Liver (tissue), 9 donors: ENCODE measurements around the gene FAM161B. TPM values are rescaled to one million over a fixed set of nuclear protein-coding genes. Genes with fewer than 3 reads are reported as not detected.

Source experiments
- DNase-seq: peaks from one replicate; pipeline ENCODE4 v3.0.0-alpha.2; 2017; ENCODE audit warnings: low spot score
- H3K27ac ChIP-seq, 2 donors: one replicate each; pipeline ENCODE4 v1.7.0; 2013; ENCODE audit warnings: inconsistent platforms in 2 of 2, low read length in 2 of 2, control low read depth in 1 of 2, low read depth in 1 of 2, mild to moderate bottlenecking in 1 of 2
- H3K27me3 ChIP-seq, 4 donors: one replicate each; pipeline versions ENCODE4 v1.6.1 to v1.7.0; 2013; ENCODE audit warnings: low read length in 3 of 4, inconsistent platforms in 1 of 4, mild to moderate bottlenecking in 1 of 4, moderate library complexity in 1 of 4; ENCODE audit not compliant: control insufficient read depth in 4 of 4, insufficient read depth in 4 of 4
- H3K36me3 ChIP-seq, 4 donors: one replicate each; pipeline versions ENCODE4 v1.6.1 to v1.7.0; 2013; ENCODE audit warnings: low read length in 3 of 4, mild to moderate bottlenecking in 3 of 4, low read depth in 1 of 4, moderate library complexity in 1 of 4; ENCODE audit not compliant: control insufficient read depth in 4 of 4, insufficient read depth in 3 of 4
- H3K4me1 ChIP-seq, 4 donors: one replicate each; pipeline versions ENCODE4 v1.6.1 to v1.7.0; 2013; ENCODE audit warnings: low read length in 3 of 4, mild to moderate bottlenecking in 3 of 4, moderate library complexity in 1 of 4; ENCODE audit not compliant: control insufficient read depth in 4 of 4, insufficient read depth in 4 of 4
- H3K4me3 ChIP-seq, 3 donors: one replicate each; pipeline versions ENCODE4 v1.6.1 to v1.7.0; 2013; ENCODE audit warnings: low read length in 3 of 3, control low read depth in 1 of 3, low read depth in 1 of 3, mild to moderate bottlenecking in 1 of 3
- H3K9ac ChIP-seq, 2 donors: one replicate each; pipeline ENCODE4 v1.7.0; 2013; ENCODE audit warnings: low read length in 2 of 2, mild to moderate bottlenecking in 2 of 2, moderate library complexity in 2 of 2, control low read depth in 1 of 2, low read depth in 1 of 2
- H3K9me3 ChIP-seq, 4 donors: one replicate each; pipeline versions ENCODE4 v1.6.1 to v1.7.0; 2013; ENCODE audit warnings: low read length in 3 of 4; ENCODE audit not compliant: control insufficient read depth in 4 of 4
- EGR1 ChIP-seq, 2 donors: IDR thresholded peaks; 2 replicates each; pipeline ENCODE4 v1.6.1; 2016 to 2018; ENCODE audit warnings: antibody characterized with exemption in 2 of 2, low read depth in 2 of 2
- FOXA1 ChIP-seq: IDR thresholded peaks from 2 replicates; pipeline ENCODE4 v1.6.1; 2016; ENCODE audit warnings: antibody characterized with exemption
- FOXA2 ChIP-seq: IDR thresholded peaks from 2 replicates; pipeline ENCODE4 v1.6.1; 2016; ENCODE audit warnings: antibody characterized with exemption
- GABPA ChIP-seq, 2 donors: IDR thresholded peaks in 1 of 2; conservative IDR thresholded peaks in 1 of 2; 2 replicates each; pipeline ENCODE4 v1.6.1; 2016; ENCODE audit warnings: antibody characterized with exemption in 2 of 2, mild to moderate bottlenecking in 1 of 2, moderate library complexity in 1 of 2
- HNF4G ChIP-seq: IDR thresholded peaks from 2 replicates; pipeline ENCODE4 v1.6.1; 2016; ENCODE audit warnings: antibody characterized with exemption
- JUND ChIP-seq, 2 donors: IDR thresholded peaks; 2 replicates each; pipeline ENCODE4 v1.6.1; 2016; ENCODE audit warnings: antibody characterized with exemption in 2 of 2
- NR2F2 ChIP-seq: IDR thresholded peaks from 2 replicates; pipeline ENCODE4 v1.6.1; 2016; ENCODE audit warnings: antibody characterized with exemption
- RAD21 ChIP-seq, 2 donors: IDR thresholded peaks; 2 replicates each; pipeline ENCODE4 v1.6.1; 2016; ENCODE audit warnings: antibody characterized with exemption in 2 of 2, mild to moderate bottlenecking in 2 of 2
- SP1 ChIP-seq: IDR thresholded peaks from 2 replicates; pipeline ENCODE4 v1.6.1; 2018; ENCODE audit warnings: antibody characterized with exemption, mild to moderate bottlenecking
- TAF1 ChIP-seq: conservative IDR thresholded peaks from 2 replicates; pipeline ENCODE4 v1.6.1; 2016; ENCODE audit warnings: antibody characterized with exemption, mild to moderate bottlenecking
- YY1 ChIP-seq: IDR thresholded peaks from 2 replicates; pipeline ENCODE4 v1.6.1; 2016; ENCODE audit warnings: antibody characterized with exemption, mild to moderate bottlenecking
- WGBS: extraction: QIAGEN DNeasy Blood & Tissue Kit; methylation state at CpG from one replicate; pipeline ENCODE4 v1.1.7; 2013; 5-methylcytosine and 5-hydroxymethylcytosine counted together
- polyA plus RNA-seq, 2 donors: library from polyadenylated mRNA; stranded (reverse) in 1 of 2; unstranded in 1 of 2; fragments of 200-250 nt in 1 of 2; fragments of >200 nt in 1 of 2; fragmentation: Nextera tagmentation in 1 of 2; extraction: Ambion mirVana in 1 of 2; gene quantifications; one replicate each; pipeline versions ENCODE4 v1.2.1 to v1.2.3, GENCODE V29; 2013 to 2015
- total RNA-seq, 2 donors: library from RNA; depleted of rRNA; stranded (reverse); fragments of >200 nt; gene quantifications; one replicate each; pipeline ENCODE4 v1.2.3, GENCODE V29; 2014
- TF ChIP-seq, protein P1 (sequence below): IDR thresholded peaks from 2 replicates; pipeline ENCODE4 v1.6.1; 2016; ENCODE audit warnings: antibody characterized with exemption
- TF ChIP-seq, protein P2 (sequence below): IDR thresholded peaks from 2 replicates; pipeline ENCODE4 v1.6.1; 2016; ENCODE audit warnings: antibody characterized with exemption
- TF ChIP-seq, protein P3 (sequence below): IDR thresholded peaks from 2 replicates; pipeline ENCODE4 v1.6.1; 2016; ENCODE audit warnings: antibody characterized with exemption, mild to moderate bottlenecking
- TF ChIP-seq, protein P4 (sequence below): fragments of 150-350 bp; IDR thresholded peaks from 2 replicates; pipeline ENCODE4 v1.5.1; 2017; ENCODE audit warnings: improper control_type of control experiment, low read depth, low read length; ENCODE audit not compliant: missing input control
- donor health status: healthy.
- donor health status: healthy.
- donor health status: healthy.
- donor health status: healthy.
- donor health status: healthy.

Gene FAM161B
- total and polyA plus RNA-seq, 4 donors, result 0.79 to 1.5 (median 1.2) TPM

DNA sequence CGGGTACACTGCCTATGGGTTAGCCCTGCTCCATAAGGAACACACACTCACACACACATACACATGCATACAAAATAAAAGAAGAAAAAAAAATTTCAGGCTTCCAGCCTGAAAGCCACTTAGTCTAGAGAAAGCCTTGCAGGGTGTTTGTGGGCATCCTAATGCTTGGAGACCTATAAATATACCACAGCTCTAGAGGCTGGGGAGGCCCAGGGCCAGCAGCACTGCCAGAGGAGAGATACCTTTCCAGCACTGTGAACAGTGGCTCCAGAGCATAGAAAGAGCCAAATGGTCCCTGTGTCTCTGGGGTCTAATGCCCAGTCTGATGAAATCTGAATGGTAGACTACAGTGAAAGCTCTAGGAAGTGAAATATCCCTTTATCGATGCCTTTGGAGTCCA is 12.9 kb downstream of the FAM161B start:
- no peak for DNase-seq
- Histone ChIP-seq H3K4me3 (no peak overlapping the region), H3K36me3 (peaks cover 0 to 36% (median 20%) of the 10 kb centered on the region in 4 donors), H3K27me3 (no peaks in the 10 kb centered on the region), H3K27ac (no peak overlapping the region), H3K4me1 (no peaks in the 10 kb centered on the region), H3K9ac (no peak overlapping the region), H3K9me3 (no peaks in the 10 kb centered on the region)
- whole genome bisulfite sequencing, result 96% methylated on average over 2 of the region's 2 CpGs
- TF ChIP-seq TAF1, result no peak
- TF ChIP-seq RAD21 (IDR thresholded peaks at IDR 0.05), result no peak
- no peak for TF ChIP-seq EGR1 (IDR thresholded peaks at IDR 0.05; ENCODE audit: low read depth in 2 of 2)
- TF ChIP-seq SP1, result no peak
- TF ChIP-seq, protein P1, sequence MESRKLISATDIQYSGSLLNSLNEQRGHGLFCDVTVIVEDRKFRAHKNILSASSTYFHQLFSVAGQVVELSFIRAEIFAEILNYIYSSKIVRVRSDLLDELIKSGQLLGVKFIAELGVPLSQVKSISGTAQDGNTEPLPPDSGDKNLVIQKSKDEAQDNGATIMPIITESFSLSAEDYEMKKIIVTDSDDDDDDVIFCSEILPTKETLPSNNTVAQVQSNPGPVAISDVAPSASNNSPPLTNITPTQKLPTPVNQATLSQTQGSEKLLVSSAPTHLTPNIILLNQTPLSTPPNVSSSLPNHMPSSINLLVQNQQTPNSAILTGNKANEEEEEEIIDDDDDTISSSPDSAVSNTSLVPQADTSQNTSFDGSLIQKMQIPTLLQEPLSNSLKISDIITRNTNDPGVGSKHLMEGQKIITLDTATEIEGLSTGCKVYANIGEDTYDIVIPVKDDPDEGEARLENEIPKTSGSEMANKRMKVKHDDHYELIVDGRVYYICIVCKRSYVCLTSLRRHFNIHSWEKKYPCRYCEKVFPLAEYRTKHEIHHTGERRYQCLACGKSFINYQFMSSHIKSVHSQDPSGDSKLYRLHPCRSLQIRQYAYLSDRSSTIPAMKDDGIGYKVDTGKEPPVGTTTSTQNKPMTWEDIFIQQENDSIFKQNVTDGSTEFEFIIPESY, result no peak
- TF ChIP-seq FOXA2, result no peak
- TF ChIP-seq HNF4G, result no peak
- TF ChIP-seq, protein P2, sequence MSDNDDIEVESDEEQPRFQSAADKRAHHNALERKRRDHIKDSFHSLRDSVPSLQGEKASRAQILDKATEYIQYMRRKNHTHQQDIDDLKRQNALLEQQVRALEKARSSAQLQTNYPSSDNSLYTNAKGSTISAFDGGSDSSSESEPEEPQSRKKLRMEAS, result no peak
- no peak for TF ChIP-seq YY1
- TF ChIP-seq FOXA1, result no peak
- TF ChIP-seq, protein P3, sequence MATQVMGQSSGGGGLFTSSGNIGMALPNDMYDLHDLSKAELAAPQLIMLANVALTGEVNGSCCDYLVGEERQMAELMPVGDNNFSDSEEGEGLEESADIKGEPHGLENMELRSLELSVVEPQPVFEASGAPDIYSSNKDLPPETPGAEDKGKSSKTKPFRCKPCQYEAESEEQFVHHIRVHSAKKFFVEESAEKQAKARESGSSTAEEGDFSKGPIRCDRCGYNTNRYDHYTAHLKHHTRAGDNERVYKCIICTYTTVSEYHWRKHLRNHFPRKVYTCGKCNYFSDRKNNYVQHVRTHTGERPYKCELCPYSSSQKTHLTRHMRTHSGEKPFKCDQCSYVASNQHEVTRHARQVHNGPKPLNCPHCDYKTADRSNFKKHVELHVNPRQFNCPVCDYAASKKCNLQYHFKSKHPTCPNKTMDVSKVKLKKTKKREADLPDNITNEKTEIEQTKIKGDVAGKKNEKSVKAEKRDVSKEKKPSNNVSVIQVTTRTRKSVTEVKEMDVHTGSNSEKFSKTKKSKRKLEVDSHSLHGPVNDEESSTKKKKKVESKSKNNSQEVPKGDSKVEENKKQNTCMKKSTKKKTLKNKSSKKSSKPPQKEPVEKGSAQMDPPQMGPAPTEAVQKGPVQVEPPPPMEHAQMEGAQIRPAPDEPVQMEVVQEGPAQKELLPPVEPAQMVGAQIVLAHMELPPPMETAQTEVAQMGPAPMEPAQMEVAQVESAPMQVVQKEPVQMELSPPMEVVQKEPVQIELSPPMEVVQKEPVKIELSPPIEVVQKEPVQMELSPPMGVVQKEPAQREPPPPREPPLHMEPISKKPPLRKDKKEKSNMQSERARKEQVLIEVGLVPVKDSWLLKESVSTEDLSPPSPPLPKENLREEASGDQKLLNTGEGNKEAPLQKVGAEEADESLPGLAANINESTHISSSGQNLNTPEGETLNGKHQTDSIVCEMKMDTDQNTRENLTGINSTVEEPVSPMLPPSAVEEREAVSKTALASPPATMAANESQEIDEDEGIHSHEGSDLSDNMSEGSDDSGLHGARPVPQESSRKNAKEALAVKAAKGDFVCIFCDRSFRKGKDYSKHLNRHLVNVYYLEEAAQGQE, result no peak
- no peak for TF ChIP-seq GABPA (IDR thresholded peaks at IDR 0.05 in 1 of 2, conservative IDR thresholded peaks at IDR 0.05 in 1 of 2)
- no peak for TF ChIP-seq JUND (IDR thresholded peaks at IDR 0.05)

DNA sequence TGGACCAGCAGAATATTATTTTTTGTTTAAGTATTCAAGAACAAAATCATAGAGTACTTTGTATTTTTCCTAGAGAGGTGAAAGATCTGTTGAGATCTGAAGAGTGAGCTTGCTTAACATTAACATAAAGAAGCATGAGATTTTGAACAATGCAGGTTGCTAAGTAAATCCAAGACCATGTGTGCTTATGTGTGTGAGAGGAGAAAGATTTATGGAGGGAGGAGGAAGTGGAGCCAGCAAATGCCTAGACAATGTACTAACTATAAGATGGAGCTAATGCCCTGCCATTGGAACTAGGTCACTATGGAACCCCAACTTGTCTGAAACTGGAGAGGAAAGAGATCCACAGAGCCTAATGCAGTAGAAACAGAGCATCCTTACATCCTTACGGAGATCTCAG is 13.3 kb downstream of the FAM161B start:
- peaks cover 0 to 41% (median 24%) of the 10 kb centered on the region in 4 donors for H3K36me3 ChIP-seq
- 97% methylated on average over 1 of the region's 1 CpG for WGBS
- DNase-seq, result no peak
- H3K27me3 ChIP-seq, result no peaks in the 10 kb centered on the region
- TF ChIP-seq RAD21 (IDR thresholded peaks at IDR 0.05), result no peak
- TF ChIP-seq HNF4G, result no peak
- no peak for TF ChIP-seq YY1
- TF ChIP-seq, protein P4, sequence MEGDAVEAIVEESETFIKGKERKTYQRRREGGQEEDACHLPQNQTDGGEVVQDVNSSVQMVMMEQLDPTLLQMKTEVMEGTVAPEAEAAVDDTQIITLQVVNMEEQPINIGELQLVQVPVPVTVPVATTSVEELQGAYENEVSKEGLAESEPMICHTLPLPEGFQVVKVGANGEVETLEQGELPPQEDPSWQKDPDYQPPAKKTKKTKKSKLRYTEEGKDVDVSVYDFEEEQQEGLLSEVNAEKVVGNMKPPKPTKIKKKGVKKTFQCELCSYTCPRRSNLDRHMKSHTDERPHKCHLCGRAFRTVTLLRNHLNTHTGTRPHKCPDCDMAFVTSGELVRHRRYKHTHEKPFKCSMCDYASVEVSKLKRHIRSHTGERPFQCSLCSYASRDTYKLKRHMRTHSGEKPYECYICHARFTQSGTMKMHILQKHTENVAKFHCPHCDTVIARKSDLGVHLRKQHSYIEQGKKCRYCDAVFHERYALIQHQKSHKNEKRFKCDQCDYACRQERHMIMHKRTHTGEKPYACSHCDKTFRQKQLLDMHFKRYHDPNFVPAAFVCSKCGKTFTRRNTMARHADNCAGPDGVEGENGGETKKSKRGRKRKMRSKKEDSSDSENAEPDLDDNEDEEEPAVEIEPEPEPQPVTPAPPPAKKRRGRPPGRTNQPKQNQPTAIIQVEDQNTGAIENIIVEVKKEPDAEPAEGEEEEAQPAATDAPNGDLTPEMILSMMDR, result no peak
- TF ChIP-seq NR2F2, result no peak
- TF ChIP-seq, protein P1, result no peak
- no peak for TF ChIP-seq JUND (IDR thresholded peaks at IDR 0.05)
- no peak for TF ChIP-seq EGR1 (IDR thresholded peaks at IDR 0.05; ENCODE audit: low read depth in 2 of 2)
- no peaks in the 10 kb centered on the region for H3K4me1 ChIP-seq
- H3K27ac ChIP-seq, result no peak overlapping the region
- H3K9ac ChIP-seq, result no peak overlapping the region
- H3K4me3 ChIP-seq, result no peak overlapping the region
- H3K9me3 ChIP-seq, result no peaks in the 10 kb centered on the region
